Fibroblast of skin of scalp (primary cell): ENCODE data around the gene MSANTD3. TPM values are rescaled to one million over a fixed set of nuclear protein-coding genes. Genes with fewer than 3 reads are reported as not detected.
A peak's percentile ranks its signal among the peaks of the same experiment; 100 is the strongest.
"Not testable (repeated sequence)": the region's sequence is repeated elsewhere in the genome, so short reads cannot be mapped to it uniquely, and the experiment has no call there.

Experiments used
- DNase-seq: peaks from one replicate; pipeline ENCODE4 v3.0.0-alpha.2; 2013
- polyA plus RNA-seq, 2 experiments: library from polyadenylated mRNA; unstranded; fragments of 120-200 nt; gene quantifications; one replicate each; pipeline ENCODE4 v1.2.1, GENCODE V29; 2013; ENCODE audit not compliant: insufficient read length in 2 of 2

MSANTD3 gene, protein sequence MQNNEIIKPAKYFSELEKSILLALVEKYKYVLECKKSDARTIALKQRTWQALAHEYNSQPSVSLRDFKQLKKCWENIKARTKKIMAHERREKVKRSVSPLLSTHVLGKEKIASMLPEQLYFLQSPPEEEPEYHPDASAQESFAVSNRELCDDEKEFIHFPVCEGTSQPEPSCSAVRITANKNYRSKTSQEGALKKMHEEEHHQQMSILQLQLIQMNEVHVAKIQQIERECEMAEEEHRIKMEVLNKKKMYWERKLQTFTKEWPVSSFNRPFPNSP
- polyA plus RNA-seq (2013, experiment 1 of 2; ENCODE audit: insufficient read length) = 46.4 TPM
- polyA plus RNA-seq (2013, experiment 2 of 2; ENCODE audit: insufficient read length) = 42.4 TPM

DNA sequence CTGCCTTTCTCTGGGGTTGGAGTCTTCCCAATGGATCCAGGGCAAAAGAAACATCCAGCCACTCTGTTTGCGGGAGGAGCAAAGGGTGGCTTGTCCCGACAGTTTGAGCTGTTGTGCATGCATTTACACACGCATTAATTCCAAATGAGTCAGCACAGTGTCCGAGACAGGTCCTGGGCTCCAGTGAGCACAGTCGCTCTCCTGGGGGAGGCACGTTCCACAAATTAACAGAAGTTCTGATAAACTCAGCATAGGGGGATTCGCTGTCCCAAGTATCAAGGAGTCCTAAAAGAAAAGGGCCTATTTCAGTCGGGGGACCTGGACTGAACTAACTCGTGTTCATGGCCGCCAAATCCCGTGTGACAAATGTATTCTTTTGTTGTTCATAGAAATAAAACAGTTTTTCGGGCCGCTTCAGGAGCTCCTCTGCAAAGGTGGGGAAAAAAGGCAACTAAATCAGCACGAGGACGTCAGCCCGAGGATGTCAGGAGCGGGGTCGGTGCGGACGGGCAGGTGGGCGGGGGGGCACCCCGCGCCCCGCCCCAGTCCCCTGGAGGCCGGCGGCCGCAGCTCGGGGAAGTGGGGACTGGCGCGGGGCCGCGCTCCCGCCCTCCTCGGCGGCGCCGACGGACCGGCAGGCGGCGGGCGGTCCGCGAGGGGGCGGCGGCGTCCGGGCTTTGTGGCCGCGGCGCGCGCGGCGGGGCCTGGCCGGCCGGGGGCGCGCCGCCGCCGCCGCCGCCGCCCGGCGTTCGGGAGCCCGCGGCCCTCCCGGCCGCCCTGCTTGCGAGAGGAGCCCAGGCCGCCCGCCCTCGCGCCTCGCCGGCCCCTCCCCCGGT, at the start of gene MSANTD3:
MSANTD3 (plus strand) TSS at position 614 of the 836 bp plus-strand sequence. CDS start 14,796 bp downstream, outside the sequence.
- peak; percentile 82 for DNase-seq

DNA sequence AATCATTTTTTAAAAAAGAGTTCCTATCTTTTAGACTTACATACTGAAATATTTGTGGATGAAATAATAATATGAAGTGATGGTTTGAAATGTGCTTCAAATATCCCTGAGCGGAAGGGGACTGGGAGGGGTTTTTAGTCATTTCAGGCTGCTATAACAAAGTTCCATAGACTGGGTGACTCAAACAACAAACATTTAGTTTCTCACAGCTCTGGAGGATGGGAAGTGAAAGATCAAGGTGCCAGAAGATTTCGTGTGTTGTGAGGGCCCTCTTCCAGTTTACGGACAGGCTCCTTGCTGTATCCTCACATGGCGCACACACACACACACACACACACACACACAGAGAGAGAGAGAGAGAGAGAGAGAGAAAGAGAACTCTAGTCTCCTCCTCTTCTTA, 47.1 kb upstream of the MSANTD3 start:
- DNase-seq = peak; percentile 89

DNA sequence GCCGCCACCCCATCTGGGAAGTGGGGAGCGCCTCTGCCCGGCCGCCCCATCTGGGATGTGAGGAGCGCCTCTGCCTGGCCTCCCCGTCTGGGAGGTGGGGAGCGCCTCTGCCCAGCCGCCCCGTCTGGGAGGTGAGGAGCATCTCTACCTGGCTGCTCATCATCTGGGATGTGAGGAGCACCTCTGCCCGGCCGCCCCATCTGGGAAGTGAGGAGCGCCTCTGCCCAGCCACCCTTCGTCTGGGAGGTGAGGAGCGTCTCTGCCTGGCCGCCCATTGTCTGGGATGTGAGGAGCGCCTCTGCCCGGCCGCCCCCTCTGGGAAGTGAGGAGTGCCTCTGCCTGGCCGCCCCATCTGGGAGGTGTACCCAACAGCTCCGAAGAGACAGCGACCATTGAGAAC, 34.0 kb upstream of the MSANTD3 start:
- not testable (repeated sequence) for DNase-seq

DNA sequence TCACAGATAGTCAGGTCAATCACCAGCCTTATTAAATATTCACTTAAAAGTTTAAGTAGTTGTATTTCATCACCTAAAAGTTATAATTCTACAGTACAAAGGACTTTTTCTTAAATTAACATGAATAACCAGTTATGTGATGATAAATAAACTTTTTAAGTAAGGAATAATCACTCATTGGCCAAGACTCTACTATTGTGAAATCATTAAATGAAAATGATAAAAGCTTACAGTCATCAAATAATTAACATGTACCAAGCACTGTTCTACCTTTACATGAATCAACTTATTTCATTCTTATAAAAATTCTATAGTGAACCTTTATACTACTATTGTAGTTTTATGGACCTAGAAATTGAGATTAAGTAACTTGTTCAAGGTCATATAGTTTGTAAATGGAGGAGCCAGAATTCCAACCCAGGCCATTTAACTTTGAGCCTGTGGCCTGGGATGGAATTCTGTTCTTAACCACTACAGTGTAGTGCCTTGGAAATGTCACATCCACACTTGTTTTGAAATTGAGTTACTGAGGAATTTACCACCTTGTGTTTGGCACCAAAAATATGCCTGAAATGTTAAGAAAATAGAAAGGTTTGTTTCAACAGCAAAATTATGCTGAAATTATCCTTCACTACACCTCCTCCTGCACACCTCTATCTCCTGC, 32.8 kb upstream of the MSANTD3 start:
- DNase-seq = peak; percentile 15

DNA sequence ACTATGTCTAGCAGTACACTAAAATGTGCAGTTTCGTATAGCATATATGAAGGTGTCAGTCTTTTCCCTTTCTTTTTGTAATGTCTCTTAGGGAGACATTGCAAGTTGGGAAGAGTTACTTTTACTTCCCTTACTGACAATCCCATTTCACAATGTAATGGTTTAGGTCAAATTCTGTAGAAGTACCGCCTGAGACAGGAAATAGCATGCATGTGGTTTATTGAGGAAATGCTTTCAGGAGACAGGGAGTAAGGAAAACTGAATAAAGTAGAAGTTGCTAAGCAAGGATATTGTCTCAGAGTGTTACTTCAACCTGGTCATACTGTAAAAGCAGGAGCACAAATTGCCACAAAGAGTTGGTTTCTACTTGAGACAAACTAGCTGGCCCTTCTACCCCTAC, 32.1 kb upstream of the MSANTD3 start:
- peak; percentile 18 for DNase-seq

DNA sequence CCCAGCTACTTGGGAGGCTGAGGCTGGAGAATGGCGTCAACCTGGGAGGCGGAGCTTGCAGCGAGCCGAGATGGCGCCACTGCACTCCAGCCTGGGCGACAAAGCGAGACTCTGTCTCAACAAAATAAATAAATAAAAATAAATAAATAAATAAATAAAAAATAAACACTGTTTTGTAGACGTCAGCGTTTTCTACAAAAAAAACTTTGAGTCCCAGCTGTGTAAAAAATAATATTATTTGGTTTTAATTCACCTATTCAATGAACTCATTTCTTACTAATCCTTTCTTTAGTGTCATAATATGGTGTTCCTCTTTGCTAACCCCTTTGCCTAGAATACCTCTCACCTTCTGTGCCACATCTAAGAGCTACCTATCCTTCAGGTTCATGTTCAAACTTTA, 30.2 kb upstream of the MSANTD3 start:
- no peak for DNase-seq

DNA sequence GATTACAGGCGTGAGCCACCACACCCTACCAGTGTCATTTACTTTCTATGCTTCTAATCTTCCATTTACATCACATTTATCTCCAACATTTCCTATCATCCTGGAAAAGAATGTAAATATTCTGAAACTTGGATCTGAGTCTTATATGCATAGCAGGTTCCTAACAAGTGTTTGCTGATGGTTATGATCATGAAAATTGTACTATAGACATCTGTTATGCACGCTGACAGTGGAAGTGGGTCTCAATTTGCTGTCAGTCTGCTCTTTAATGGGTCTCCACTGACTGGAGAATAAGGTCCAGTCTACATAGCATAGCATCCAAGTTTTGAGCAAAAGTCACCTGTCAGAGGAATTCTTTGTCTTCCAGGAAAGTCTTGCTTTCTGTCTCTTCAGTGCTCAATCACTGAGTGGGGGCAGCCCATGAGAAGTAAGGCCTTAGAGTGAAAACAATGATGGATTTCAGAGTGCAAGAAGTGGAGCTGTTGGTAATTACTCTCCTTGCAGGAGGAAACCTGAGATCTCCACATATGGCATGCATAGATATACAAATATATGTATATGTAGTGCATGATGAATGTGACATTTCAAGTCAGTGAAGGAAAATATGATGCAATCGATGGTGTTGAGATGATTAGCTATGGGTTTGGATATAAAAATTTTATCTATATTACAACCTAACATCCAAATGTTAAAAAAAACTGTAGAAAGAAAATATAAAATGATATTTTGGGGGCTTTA, 29.2 kb upstream of the MSANTD3 start:
- DNase-seq = no peak

DNA sequence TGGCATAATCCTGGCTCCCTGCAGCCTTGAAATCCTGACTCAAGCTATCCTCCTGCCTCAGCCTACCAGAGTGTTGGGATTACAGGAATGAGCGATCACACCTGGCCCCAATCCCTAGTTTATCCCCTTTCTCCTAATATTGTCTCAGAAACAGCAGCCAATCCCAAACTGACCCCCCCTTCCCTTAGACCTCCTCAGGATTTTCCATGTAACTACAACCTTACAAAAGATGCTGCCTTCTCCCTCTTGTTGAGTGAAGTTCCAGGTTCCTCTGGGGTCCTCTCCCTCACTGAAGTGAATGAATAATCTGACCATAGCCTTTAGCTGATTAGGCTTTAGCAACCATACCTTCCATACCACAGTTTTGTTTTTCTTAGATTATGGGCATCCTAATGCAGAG, 25.9 kb upstream of the MSANTD3 start:
- no peak for DNase-seq

DNA sequence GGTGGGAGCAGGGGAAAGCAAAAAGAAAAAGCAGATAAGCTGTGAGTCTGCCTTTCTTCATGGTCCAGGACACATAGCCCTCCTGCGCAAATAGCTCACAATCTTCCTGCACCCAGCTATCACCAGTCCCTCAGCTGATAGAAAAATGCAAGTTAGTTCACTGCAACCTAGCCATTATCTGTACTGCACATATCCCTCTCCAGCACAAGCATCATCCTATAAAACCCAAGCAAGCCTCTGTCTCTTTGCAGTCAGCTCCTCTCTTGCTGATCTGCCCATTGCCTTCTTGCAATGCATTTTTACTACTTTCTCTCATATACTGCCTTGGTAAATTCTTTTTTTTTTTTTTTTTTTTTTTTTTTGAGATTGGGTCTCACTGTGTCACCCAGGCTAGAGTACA, 20.0 kb upstream of the MSANTD3 start:
- DNase-seq = no peak

DNA sequence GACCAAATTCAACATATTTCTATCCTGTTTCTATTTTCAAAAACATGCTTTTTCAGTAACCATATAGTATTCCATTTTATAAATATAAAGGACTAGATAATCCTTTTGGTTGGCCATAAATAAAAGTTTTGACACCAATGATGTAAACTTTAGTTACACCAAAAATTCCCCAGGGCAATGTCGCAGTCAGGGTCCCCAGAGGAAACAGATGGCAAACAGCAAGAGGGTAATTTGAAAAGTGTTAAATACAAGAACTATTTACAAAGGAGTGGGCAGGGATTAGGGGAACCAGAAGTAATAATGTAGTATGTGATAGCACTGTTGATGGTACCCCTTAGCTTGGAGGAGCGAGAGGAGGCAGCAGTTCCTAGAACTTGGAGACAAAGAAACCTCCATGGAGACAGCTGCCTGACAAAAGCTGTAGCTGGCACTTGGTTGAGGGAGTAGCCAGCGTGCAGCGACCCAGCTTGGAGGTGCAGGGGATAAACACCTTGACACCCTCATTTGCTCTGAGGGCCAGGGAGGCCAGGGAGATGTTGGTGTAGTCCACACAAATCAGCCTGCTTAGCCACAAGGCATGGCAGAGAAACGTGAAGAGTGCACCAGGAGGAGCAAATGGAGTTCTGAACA, 18.3 kb upstream of the MSANTD3 start:
- DNase-seq = no peak

DNA sequence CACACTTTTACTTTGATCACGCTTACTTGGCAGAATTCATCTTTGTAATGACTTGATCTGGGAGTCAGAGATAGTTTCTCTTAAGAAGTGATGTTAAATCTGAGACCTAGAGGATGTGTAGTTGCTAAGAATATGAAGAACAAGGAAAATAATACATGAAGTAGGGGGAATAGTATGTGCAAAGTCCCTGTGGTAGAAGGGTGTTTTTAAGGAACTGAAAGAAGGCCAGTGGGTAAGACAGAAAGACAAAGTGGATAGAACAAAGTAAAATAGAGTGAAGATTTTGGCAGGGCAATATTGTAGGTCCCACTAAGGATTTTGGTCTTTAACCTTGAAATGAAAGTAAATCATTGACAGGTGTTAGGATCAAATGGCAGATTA, 17.8 kb upstream of the MSANTD3 start:
- no peak for DNase-seq

DNA sequence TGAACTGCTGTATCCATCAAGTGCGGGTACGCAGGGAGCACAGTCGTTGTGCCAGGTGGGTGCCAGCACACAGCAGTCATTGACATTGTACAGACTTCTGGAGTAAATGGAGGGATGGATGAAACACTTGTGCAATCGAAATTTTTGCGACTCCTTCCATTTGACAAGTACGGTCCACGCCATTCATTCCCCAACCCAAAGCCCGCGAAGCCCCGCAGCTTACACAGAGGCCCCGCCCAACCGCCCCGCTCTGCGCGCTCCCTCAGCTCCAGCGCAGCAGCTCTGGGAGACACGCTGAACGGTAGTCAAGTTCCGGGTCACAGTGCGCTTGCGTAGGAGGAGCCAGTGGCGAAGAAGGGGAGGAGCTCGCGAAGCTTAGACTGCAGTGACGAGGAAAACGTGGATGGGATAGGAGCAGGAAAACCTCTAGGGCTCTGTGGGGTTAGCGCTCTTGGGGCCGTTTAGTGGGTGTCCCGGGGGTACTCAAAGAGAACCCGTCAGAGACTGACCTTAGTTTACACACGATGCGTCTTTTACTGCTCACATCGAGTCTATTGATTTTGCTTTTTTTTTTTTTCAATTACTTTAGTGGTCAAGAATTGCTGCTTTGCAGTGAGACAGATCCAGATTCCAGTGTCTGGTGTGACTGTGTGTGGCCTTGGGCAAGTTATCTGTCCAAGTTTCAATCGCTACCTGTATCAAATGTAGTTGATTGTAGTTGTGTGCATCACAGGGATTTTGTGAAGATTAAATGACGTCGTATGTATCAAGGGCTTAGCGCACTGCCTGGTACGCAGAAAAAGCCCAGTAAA, 15.3 kb upstream of the MSANTD3 start:
- peak; percentile 90 for DNase-seq

DNA sequence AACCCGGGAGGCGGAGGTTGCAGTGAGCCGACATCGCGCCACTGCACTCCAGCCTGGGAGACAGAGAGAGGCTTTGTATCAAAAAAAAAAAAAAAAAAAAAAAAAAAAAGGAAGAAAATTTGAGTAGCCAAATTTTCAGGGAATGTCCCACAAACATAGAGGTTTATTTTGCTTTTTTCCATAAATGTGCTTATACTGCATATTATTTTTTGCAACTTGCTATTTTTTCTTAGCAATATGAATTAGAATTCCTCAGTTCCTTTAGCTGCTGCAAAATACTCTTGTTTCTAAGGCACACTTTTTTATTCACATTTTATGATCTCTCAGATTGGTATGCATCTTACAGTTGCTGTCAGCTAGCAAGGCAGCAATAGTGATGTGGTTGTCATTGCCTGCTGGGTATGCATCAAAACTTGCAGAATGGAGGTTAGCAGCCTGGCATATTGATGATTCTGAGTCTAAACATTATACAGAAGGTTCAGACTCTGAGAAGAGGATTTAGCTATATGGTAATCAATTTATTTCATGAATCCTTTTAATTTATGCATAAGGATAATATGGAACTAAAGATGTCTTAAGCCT, 13.0 kb upstream of the MSANTD3 start:
- no peak for DNase-seq

DNA sequence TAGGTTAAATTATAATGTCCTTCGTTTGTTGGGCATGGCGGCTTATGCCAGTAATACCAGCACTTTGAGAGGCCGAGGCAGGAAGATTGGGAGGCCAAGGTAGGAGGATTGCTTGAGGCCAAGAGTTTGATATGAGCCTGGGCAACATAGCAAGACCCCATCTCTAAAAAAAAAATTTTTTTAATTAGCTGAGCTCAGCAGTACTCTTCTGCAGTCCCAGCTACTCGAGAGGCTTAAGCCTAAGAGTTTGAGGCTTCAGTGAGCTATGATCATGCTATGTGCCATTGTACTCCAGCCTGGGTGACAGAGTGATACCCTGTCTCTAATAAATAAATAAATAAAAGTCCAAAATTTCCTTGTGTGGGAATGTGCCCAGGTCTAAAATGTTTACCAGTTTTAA, 9.1 kb upstream of the MSANTD3 start:
- DNase-seq = no peak

DNA sequence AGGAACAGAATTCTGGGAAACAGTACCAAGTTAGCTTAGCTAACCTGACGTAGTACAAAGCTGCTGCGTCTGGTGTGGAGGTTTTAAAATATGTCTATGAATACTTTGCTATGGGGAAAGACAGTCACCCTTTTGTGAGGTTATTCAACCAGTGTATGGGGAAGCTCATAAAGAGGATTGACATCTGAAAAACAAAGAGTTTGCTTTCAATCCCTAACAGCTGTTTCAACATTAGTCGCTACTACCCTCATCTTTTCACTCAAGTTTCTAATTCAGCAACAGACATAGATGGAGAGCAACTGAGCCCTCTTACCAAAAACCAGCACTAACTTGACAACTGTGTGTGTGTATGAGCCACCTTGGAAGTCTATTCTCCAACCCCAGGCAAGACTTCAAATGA, 7.8 kb upstream of the MSANTD3 start:
- no peak for DNase-seq

DNA sequence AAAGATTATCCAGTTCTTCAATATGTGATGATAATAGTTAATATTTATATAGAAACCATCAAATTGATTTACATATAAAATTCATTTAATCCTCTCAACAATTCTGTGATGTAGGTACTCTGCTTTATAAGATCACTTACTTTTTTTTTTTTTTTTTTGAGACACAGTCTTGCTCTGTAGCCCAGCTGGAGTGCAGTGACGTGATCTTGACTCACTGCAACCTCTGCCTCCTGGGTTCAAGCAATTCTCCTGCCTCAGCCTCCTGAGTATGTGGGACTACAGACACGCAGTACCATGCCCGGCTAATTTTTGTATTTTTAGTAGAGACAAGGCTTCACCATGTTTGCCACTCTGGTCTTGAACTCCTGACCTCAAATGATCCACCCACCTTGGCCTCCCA, 5.8 kb upstream of the MSANTD3 start:
- DNase-seq = not testable (repeated sequence)

DNA sequence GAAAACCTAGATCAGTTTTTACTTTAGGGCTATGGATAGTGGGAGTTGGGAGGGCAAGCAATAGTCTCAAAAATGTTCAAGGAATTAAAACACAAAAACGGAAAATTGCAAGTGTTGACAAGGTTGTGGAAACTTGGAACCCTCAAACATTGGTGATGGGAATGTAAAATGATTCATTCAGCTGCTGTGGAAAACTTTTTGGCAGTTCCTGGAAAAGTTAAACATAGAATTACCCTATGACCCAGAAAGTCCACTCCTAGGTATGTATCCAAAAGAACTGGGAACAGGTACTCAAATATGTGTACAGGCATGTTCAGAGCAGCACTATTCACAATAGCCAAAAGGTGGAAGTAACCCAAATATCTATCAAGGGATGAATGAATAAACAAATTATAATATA, 1.2 kb upstream of the MSANTD3 start:
- peak; percentile 31 for DNase-seq

DNA sequence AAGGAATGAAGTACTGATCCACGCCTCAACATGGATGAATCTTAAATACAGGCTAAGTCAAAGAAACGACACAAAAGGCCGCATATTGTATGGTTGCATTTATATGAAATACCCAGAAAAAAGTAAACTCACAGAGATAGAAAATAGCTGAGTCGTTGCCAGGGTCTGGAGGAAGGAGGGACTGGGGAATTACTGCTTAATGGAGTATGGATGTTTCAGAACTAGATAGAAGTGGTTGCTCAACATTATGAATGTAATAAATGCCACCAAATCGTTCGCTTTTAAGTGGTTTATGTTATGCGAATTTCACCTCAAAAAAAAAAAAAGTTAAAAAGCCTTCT, 784 bp upstream of the MSANTD3 start:
- DNase-seq = no peak

DNA sequence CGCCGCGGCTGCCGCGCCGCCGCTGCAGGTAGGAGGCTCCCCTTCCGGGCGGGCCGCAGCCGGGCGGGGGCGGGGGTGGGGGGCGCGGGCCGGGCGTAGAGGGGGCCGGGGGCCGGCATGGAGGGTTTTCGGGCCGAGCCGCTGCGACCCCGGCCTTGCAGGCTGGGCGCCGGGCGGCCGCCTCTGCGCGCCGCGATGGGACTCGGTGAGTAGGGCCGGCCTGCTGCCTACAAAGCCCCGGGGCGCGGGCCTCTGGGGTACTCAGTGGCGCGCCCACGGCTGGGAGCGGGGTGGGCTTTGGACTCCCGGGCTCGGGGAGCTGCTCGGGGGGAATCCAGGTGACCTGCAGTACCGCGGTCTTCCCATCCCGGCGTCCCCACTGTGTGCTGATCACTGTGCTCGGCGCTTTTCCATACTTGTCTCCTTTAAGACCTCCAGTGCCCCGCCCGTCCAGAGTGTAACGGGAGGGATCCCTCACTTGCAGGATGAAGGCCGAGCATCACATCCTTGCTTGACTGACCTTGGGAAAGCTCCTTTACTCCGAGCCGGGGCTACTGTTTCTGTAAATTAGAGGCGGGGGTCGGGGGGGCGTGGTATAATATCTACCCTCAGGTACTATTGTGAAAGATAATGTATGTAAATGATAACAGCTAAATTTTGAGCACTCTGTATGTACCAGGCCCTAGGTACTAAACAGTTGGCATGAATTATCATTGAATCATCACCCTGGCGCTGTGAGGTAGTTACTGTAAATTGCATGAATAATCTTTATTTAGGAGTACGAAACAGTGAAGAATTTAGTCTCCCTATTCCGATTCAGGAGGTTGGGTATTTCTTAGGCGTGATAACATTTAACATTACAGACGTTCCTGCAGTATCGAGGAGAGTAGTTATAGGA, 672 bp downstream of the MSANTD3 start:
- peak; percentile 65 for DNase-seq
